Endometrium (tissue), 2 donors: ENCODE results near the gene CYGB.

Source experiments
- FAIRE-seq: peaks from 2 replicates; lab custom pipeline; 2012; peaks lifted over from hg19 to GRCh38; lab: Jason Lieb, UNC
- donor health status: control.
- donor health status: control.

Gene CYGB

GRCh38 chr17:76537578-76538280 is at the start of gene CYGB:
Gene CYGB (minus strand): TSS chr17:76537709. CDS start chr17:76537542, 167 bp downstream.
- no peak for FAIRE-seq

- no peak for FAIRE-seq
Observed at GRCh38 chr17:76586741-76587487, 49.4 kb upstream of the CYGB start.

GRCh38 chr17:76585649-76586593 is 48.4 kb upstream of the CYGB start, which contains the start of gene ST6GALNAC2:
Gene ST6GALNAC2 (minus strand): TSS chr17:76585860. CDS start chr17:76585808, 52 bp downstream.
- FAIRE-seq: no peak

- FAIRE-seq: no peak
Observed at GRCh38 chr17:76585033-76585648, 47.6 kb upstream of the CYGB start.

- no peak for FAIRE-seq
Observed at GRCh38 chr17:76584427-76585032, 47.0 kb upstream of the CYGB start.

GRCh38 chr17:76582660-76583059 is 45.2 kb upstream of the CYGB start:
- FAIRE-seq: no peak

- FAIRE-seq: no peak
Observed at GRCh38 chr17:76581515-76581914, 44.0 kb upstream of the CYGB start.

- FAIRE-seq: no peak
Observed at GRCh38 chr17:76579281-76579680, 41.8 kb upstream of the CYGB start.

GRCh38 chr17:76578376-76578775 is 40.9 kb upstream of the CYGB start:
- FAIRE-seq: no peak

GRCh38 chr17:76577876-76578275 is 40.4 kb upstream of the CYGB start:
- FAIRE-seq: no peak

- FAIRE-seq: no peak
Observed at GRCh38 chr17:76576189-76576588, 38.7 kb upstream of the CYGB start.

- FAIRE-seq: no peak
Observed at GRCh38 chr17:76575570-76575969, 38.1 kb upstream of the CYGB start.

- FAIRE-seq: no peak
Observed at GRCh38 chr17:76574166-76574565, 36.7 kb upstream of the CYGB start.

- no peak for FAIRE-seq
Observed at GRCh38 chr17:76573096-76573495, 35.6 kb upstream of the CYGB start.

GRCh38 chr17:76572201-76572910 is 34.8 kb upstream of the CYGB start:
- FAIRE-seq: no peak

GRCh38 chr17:76570877-76571471 is 33.5 kb upstream of the CYGB start:
- FAIRE-seq: no peak

- FAIRE-seq: no peak
Observed at GRCh38 chr17:76570457-76570856, 32.9 kb upstream of the CYGB start.

GRCh38 chr17:76569607-76570279 is 32.2 kb upstream of the CYGB start:
- FAIRE-seq: no peak

- no peak for FAIRE-seq
Observed at GRCh38 chr17:76568811-76569221, 31.3 kb upstream of the CYGB start.
